Activated CD4-positive, alpha-beta T cell treated with anti-CD3 and anti-CD28 coated beads, Interleukin-2, amount 50 U/mL, for 16 hours (primary cell): Measurements from ENCODE around the gene RGS19.

ENCODE experiments used
- DNase-seq: peaks from one replicate; pipeline ENCODE4 v3.0.0-alpha.2; 2020

The RGS19 gene

DNA sequence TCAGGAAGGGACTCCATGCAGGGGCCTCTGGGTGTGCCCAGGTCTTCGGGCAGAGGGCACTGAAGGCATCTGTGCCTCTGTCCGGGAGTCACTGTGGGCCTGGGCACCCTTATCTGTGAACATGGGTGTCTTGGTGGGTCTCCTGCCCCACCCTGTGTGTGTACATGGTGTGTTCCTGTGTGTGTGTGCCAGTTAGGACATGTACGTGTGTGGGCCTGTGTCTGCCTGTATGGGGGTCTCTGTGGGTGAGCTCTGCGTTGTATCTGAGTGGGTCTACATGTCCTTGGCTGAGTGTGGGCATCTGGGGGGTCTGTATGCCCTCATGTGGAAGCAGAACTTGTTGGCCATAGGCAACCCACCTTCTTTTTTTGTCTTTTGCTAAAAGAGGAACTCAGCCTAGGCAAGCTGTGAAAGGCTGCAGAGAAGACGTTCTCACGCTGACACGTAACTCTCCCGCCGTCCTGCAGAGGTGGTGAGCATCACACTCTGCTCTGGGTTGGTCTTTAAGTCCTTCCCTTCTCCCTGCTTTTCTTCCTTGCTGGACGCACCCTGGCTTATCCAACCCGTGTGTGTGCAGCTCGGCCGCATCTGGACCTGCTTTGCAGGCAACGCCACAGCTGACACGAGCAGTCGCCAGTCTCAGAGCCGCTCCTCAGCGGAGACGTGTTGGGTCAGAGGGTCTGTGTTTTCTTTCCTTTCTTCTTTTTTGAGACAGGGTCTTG, 28.6 kb upstream of the RGS19 start:
- no peak for DNase-seq

DNA sequence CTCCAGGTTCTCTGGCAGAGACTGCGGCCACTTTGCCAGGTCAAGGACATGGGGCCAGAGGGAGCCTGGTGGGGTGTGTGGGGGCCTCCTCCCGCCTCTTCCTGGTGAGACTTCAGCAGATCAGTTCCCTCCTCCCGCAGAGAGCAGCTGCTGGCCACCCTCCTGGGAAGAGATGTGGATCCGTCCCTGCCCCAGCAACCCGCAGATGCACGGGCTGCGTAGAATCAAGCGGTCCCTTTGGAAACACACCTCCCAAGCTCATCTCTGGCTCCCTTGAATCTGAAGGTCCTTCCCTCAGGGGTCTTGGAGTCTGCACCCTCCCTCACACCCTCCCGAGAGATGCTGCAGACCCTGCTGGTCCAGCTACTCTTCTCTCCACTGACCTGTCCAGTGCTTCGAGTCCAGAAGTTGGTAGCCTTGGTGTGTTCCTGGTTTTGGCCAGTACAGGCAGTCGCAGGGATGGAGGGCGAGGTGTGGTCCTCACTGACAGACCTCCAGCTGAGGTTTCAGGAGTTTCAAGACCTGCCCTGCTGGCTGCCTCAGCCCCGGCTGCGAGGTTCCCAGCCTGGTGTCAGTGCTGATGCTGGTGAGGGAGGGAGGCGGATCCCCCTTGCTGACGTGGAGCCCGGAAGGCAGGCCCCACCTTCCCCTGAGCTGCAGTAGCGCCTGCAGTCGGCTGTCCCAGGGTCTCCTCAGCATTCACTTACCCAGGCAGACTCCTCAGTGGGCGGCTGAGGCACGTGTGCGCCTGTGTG, 27.8 kb upstream of the RGS19 start, which contains the start of gene NPBWR2:
TSS of gene NPBWR2 (minus strand) at position 585 of the 755 bp plus-strand sequence. CDS start 734 bp downstream, outside the sequence.
- no peak for DNase-seq

DNA sequence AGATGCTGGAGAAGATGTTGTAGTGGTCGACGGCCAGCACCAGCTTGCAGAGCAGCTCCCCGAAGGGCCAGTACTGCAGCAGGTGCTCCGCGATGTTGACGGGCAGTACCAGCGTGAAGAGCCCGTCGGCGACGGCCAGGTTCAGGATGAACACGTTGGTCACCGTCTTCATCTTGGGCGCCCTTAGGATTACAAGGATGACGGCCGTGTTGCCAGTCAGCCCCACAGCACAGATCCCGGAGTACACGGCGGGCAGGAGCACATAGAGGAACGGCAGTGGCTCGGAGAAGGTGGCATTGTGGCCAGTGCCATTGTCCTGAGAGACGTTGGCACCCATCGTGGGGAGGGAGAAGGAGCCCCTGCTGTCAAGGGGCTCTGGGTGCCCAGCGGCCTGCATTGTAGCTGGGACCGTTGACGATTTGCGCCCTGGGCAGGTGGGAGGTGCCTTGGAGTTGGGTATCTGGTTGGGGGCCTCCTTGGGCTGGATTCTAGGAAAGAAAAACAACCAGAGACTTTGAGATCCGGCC, 27.2 kb upstream of the RGS19 start:
- DNase-seq = no peak

DNA sequence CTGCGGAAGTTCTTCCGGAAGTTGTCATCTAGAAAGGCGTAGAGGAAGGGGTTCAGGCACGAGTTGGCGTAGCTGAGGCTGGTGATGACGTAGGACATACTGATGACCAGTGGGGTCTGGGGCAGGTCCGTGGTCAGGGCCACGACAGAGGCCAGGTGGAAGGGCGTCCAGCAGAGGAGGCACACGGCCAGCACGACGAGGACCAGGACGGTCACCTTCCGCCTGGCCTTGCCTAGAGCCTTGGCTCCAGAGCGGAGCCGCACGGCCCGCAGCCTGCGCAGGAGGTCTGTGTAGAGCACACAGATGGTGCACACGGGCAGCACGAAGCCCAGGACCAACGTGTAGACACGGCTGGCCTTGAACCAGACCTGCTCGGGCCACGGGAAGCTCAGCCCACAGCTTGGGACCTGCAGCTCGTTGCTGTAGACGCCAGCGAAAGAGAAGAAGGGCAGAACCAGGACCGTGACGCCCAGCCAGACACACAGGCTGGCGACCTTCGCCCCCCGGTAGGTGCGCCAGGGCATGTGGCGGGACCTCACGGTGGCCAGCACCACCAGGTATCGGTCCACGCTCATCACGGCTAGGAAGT, 26.6 kb upstream of the RGS19 start:
- no peak for DNase-seq

DNA sequence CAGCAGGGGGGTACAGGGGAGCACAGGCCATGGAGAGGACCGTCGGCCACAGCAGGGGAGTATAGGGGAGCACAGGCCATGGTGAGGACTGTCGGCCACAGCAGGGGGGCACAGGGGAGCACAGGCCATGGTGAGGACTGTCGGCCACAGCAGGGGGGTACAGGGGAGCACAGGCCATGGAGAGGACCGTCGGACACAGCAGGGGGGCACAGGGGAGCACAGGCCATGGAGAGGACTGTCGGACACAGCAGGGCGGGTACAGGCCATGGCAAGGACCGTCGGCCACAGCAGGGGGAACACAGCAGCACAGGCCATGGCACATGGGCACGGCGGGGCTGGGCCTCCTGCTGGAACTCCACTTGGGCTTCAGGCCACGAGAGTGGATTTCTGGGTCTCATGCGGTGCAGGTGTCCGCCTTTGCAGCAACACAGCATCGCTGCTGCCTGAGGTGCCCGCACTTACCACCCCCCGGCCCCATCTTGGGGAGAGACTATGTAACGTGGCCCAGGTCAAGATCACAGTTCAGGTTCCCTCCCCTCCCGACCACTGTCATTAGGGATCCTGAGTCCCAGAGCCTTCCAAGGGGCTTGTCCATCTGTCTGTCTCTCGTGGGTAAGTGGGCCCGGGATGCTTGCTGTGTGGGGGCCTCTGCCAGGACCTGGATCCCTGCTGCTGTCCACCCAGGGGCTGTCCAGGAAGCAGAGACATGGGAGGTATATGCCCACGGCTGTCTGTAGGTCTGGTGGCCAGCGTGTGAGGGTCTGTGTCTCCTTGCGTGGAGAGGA, 25.5 kb upstream of the RGS19 start:
- no peak for DNase-seq

DNA sequence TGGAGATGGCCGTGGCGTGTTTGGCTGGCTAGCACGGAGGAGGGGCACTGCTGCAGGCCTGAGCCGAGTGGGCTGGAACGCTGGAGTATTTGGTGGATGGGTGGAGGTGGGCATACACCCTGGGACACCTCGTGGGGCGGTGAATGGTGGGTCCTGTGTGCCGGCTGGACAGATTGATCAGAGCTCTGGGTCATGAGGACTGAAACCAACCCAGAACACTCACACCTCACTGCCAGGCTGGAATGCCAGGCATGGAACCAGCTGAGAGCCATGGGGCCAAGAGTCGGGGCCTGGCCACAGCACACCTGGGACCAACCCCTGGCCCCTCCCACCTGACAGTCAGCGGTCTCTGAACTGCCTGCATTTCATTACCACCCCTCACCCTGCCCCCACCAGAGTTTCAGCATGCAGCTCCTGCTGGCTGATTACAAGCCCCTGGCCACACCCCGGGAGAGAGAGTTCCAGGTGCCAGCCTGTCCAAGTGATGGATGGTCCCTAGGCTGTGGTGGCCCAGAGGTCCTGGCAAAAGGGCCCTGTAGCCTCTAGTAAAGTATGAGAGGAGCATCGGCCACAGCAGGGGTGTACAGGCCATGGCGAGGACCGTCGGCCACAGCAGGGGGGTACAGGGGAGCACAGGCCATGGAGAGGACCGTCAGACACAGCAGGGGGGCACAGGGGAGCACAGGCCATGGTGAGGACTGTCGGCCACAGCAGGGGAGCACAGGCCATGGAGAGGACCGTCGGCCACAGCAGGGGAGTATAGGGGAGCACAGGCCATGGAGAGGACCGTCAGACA, 24.8 kb upstream of the RGS19 start:
- DNase-seq = no peak

DNA sequence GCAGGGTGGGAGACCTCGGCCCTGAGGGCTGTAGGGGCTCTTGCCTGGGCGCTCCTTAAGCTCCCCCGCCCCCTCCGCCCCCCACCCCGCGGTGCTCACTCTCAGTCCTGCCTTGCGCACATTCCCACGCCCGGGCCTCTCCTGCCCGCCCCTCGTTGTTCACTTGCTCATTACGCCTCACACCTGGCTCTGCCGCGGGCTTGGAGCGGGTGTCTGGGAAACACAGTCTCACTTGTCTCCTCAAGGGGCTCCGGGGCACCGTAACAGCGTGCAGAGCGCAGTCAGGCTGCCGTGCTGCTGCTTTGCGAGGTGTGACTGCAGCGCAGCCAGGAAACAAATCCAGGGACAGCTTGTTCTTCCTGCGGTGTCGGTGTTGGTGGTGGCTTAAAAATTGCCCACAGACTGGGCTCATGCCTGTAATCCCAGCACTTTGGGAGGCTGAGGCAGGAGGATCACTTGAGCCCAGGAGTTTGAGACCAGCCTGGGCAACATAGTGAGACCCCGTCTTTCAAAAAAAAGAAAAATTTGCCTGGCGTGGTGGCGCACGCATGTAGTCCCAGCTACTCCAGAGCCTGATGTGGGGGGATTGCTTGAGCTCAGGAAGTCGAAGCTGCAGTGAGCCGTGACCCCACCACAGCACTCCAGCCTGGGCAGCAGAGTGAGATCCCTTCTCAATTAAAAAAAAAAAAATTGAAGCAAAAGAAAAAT, 23.5 kb upstream of the RGS19 start:
- DNase-seq = no peak

DNA sequence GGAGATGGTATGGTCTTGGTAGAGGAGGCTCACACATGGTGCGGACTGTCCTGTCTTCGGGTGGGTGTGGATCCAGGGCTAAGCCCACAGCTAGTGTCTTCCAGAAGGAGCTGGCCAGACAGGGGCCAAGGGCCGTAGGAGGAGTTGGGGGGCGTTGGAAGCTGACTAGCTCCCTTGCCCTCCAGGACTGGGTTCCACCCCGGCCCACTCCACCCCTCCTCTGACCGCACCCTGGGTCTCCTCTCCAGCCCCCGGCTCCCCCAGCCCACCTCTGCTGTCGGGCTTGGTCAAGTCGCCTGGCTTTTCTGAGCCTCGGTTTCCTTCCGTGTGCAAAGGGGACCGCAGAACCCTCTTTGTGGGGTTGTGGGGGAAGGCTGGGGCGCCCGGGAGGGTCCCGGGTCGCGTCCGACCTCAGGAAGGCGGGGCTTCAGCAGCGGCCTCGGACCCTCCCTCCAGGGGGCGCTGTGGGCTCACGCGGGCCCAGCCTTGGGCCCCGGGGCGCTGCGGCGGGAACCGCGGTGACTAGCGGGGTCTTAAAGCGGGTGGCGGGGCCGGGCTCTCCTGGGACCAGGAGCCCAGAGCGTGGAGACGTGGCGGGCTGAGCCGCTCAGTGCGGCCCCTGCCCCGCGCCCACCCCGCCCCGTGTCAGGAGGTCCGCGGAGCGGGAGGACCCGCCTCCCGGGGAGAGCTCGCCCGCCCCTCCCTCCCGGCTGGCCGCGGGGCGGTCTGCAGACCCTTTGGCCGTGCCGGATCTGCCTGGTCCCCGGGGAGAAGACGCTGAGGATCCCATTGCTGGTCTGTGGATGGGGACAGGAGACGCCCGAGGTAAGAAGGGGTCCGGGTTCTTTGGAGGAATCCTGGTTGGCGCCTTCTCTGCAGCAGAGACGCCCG, 22.7 kb upstream of the RGS19 start:
- peak; percentile 52 for DNase-seq

DNA sequence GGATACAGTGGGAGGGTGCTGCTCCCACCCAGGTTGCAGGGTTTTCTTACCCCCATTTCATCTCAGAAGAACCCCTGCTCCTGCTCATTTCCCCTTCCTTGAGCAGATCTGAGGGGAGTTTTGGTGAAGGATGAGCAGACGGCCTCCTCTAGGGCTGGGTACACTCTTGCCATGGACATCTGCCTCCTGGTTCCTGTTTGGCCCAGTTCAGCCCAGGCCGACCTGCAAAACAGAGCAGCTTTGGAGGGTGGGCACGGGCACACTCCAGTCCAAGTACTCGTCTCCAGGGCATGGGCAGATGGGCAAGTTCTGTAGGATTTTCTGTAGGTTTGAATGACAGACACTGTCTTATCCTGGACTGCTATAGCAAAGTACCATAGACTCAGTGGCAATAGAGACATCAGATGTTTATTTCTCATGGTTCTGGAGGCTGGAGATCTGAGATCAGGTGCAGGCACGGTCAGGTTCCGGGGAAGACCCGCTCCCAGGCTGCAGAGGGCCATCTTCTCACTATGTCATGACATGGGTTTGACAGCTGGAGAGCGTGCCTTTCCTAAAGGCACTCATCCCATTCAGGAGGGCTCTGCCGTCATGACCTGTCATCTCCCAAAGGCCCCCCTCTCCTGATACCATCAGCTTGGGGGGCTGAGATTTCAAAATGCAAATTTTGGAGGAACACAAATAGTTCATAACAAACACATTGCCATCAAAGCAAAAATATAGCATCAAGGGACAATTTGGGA, 21.8 kb upstream of the RGS19 start:
- no peak for DNase-seq

DNA sequence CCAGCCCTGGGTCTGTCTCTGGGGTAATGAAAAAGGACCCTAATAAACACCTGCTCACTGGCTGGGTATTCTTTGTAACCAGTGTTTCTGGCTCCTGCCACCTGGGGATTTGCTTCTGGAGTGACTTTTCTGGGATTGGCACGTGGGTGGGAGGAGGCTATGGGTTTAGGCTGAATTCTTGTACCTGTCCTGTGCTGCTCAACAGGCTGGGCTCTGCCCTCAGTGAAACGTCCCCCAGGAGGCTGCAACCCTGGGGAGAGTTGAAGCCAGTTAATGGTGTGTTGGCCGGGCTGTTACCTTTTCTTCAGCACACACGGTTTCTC, 21.2 kb upstream of the RGS19 start:
- DNase-seq = no peak

DNA sequence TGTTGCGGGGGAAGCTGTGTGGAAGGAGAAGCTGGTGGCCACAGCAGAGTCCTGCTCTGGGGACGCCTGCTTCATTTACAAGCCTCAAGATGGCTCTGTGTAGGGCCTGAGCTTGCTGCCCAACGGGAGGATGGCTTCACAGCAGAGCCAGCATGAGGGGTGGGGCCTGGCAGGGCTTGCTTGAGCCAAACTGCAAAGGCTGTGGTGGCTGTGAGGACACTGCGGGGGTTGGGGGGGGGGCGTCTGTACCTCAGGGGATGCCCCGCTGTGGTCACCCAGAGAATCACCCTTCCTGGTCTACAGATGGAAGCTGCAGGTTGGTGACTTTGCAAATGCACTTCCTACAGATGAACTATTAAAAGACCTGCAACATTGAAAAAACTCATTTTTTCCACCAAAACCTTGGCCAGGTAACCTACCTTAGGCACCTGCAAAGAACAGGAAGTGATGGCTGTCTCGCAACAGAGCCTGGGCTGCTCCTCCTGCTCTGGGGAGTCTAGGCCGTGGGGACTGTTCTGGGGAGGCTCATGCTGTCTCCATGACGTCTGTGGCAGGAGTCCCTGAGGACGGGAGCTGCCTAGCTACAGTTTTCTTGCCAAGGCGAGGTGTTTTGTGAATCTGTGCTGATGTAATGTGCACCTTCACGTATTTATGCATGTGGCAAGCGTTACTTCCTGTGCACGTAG, 20.7 kb upstream of the RGS19 start:
- DNase-seq = no peak

DNA sequence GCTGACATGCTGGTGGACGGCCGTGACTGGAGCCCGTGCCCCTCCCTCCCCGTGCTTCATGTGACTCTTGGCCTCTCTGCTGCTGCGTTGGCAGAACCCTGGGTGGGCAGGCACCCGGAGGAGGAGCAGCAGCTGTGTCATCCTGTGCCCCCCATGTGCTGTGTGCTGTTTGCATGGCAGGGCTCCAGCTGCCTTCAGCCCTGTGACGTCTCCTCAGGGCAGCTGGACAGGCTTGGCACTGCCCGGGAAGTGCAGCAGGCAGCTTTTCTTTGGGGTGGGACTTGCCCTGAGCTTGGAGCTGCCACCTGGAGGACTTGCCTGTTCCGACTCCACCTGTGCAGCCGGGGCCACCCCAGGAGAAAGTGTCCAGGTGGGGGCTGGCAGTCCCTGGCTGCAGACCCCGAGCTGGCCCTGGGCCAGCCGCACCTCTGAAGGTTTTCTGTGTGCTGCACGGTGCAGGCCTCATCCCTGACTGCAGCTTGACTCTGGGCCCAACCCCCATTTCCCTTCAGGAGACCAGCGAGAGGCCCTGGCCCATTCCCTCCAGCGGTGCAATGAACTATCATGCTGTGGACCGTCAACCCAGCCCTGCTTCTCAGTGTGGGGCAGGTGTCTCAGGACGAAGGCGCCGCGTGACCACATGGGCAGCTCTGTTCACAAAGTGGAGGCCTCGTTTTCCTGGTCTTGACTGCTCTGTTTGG, 19.9 kb upstream of the RGS19 start:
- no peak for DNase-seq

DNA sequence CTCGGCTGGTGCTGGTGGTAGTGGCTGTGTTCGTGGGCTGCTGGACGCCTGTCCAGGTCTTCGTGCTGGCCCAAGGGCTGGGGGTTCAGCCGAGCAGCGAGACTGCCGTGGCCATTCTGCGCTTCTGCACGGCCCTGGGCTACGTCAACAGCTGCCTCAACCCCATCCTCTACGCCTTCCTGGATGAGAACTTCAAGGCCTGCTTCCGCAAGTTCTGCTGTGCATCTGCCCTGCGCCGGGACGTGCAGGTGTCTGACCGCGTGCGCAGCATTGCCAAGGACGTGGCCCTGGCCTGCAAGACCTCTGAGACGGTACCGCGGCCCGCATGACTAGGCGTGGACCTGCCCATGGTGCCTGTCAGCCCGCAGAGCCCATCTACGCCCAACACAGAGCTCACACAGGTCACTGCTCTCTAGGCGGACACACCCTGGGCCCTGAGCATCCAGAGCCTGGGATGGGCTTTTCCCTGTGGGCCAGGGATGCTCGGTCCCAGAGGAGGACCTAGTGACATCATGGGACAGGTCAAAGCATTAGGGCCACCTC, 19.2 kb upstream of the RGS19 start:
- DNase-seq = no peak

DNA sequence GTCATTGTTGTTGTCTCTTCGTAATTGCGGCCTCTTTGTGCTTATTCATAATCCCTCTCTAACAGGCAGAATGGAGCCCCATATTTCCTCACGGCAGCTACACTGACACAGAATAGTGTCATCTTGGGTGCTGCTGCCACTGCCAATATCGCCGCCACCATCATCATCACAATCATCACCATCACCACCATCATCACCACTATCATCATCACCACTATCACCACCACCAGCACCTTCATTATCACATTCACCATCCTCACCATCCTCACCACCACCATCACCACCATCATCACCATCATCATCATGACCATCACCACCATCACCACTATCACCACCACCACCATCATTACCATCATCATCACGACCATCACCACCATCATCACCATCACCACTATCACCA, 17.2 kb upstream of the RGS19 start:
- DNase-seq = no peak

DNA sequence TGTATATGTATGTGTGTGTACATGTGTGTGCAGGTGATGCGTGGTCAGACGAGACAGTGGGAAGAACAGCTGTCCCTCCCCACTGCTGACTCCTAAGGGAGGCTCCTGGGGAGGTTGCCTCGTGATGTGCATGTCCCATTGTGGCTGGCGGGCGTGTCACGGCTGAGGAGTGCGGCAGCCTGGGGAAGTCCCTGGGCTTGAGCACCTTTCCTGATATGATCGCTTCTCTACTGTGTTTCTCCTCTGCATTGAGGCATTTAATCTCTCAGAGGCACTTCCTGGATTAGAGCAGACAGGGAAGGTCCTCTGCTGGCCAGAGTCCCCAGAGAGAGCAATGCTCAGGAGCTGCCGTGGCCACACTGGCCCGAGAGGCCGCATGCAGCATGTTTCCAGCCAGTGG, 16.6 kb upstream of the RGS19 start:
- no peak for DNase-seq

DNA sequence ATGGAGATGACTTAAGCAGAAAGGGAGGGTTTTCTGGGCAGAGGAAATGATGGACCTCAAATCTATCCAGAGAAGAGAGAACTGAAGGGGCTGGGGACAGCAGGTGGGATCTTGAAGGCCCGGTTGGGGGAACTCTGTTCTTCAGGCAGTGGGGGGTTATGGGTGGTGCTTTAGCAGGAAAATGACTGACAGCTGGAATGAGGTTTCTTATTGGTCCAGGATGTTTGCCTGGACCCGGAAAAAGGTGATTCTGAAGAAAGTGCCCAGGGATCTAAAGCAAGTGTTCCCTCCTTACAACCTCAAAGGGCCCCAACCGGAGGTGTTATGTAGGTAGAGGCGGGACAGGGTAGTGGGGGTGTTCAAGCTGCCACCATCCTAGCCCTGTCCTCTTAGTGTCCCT, 16.1 kb upstream of the RGS19 start:
- no peak for DNase-seq

DNA sequence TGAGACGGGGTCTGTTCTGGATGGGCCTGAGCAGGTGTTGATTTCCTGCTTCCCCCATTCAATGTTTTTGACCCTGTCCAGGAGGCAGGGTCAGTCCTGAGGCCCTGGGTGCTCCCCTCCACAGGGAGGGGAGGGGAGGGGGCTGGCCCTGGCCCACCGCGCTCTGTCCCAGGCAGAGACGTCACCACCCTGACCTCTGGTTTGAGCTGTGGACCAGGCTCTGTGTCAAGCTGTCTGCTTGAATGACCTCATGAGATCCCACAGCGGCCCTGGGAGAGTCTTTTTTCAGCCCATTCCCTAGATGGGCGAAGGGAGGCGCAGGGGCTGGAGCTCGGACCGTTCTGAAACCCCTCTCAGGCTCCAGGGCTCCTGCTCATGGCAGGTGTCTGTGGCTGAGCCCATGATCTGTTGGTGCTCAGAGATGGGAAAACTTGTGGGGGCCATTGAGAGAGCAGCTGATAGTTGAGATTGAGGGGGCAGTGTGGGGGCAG, 13.7 kb upstream of the RGS19 start:
- DNase-seq = no peak
